Gastroesophageal sphincter (tissue), 4 donors: ENCODE results near the gene KCNE2. TPM values are rescaled to one million over a fixed set of nuclear protein-coding genes. Genes with fewer than 3 reads are reported as not detected.
"Not testable (repeated sequence)": the region's sequence is repeated elsewhere in the genome, so short reads cannot be mapped to it uniquely, and the experiment has no call there.

Source experiments
- ATAC-seq: fragments of 150-250 bp; one replicate; pipeline ENCODE4 v1.9.1; 2016; ENCODE audit warnings: mild to moderate bottlenecking, moderate library complexity
- H3K27ac ChIP-seq, 4 donors: fragments of 200-600 bp; sonication (generic) in 3 of 4; 1 replicate in 3 of 4; 2 replicates in 1 of 4; pipeline ENCODE4 v1.5.1; 2016 to 2019
- H3K27me3 ChIP-seq: fragments of 200-600 bp; sonication (generic); one replicate; pipeline ENCODE4 v1.5.1; 2019
- H3K36me3 ChIP-seq, 2 donors: fragments of 200-600 bp; sonication (generic); one replicate each; pipeline ENCODE4 v1.5.1; 2019; ENCODE audit warnings: control low read depth in 1 of 2
- H3K4me1 ChIP-seq, 3 donors: fragments of 200-600 bp; sonication (generic); 1 replicate in 2 of 3; 2 replicates in 1 of 3; pipeline ENCODE4 v1.5.1; 2016 to 2019; ENCODE audit warnings: control low read depth in 2 of 3
- H3K4me3 ChIP-seq, 2 donors: fragments of 200-600 bp; sonication (generic); one replicate each; pipeline ENCODE4 v1.5.1; 2019; ENCODE audit warnings: mild to moderate bottlenecking in 1 of 2, moderate library complexity in 1 of 2
- H3K9me3 ChIP-seq, 3 donors: fragments of 200-600 bp; sonication (generic); one replicate each; pipeline ENCODE4 v1.5.1; 2017 to 2019; ENCODE audit warnings: control low read depth in 2 of 3
- WGBS, 2 donors: methylation state at CpG; one replicate each; pipeline ENCODE4 v1.1.5; 2018; ENCODE audit warnings: low coverage in 1 of 2; 5-methylcytosine and 5-hydroxymethylcytosine counted together
- total RNA-seq, 4 donors: library from RNA; depleted of rRNA; stranded (reverse); fragments of >200 nt; gene quantifications; one replicate each; pipeline ENCODE4 v1.1.0, GENCODE V29; 2016

The KCNE2 gene
- total RNA-seq, 4 donors from 2014 or later, result 1.5 TPM; not detected in 3

DNA sequence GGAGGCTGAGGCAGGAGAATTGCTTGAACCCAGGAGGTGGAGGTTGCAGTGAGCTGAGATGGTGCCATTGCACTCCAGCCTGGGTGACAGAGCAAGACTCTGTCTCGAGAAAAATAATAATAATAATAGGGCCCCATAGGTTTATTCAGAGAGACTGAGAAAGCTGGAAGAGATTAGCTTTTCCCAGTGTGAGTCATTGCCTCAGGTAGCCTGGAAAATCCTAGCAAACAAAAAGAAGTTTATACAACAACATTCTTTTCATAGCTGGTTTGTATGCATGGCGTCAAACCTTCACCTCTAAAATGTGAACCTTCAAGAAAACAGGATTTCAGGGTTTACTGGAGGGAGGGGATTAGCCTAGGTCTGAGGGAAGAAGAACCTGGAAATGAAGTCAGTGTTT lies 19.3 kb downstream of the KCNE2 start:
- ATAC-seq, result not testable (repeated sequence)

DNA sequence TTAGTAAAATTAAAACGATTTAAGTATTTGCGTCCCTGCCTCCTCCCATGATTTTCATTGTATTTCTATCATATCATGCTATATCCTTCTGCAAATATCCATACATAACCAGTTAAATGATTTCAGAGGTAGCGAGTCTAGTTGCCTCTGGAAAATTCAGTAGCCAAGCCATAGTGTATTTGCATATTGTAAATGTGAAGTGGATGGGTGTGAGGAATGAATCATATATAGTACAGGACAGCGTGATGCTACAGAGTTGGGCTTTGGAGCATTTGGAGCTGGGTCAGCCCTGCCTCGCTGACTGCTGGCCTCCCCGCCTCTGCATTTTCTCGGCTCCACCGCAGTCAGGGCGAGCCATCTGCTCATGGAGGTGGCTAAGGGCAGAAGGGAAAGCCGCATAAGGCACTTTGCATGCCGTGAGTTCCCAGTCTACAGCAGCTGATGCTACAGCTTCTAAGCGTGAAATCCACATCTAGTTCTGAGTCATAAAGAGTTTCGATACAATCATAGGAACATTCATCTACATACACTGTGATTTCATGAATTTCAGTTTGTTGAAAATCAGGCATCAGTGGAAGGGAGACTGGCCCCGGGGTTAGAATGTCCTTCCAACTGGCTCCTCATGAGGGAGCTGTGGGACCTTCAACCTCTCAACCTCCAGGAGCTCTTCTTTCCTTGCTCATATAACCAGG lies 20.1 kb downstream of the KCNE2 start:
- not testable (repeated sequence) for H3K4me1 ChIP-seq, H3K36me3 ChIP-seq, H3K9me3 ChIP-seq, H3K27me3 ChIP-seq, ATAC-seq, H3K4me3 ChIP-seq, H3K27ac ChIP-seq
- WGBS, 2 donors, result no CpG with 5 or more reads among the region's 14 CpGs

More for the DNA sequence above, 19.3 kb downstream of the KCNE2 start:
- not testable (repeated sequence) for H3K27ac ChIP-seq, H3K4me3 ChIP-seq, H3K36me3 ChIP-seq, H3K9me3 ChIP-seq, H3K27me3 ChIP-seq, H3K4me1 ChIP-seq
- WGBS, 2 donors, result no CpG with 5 or more reads among the region's 2 CpGs

DNA sequence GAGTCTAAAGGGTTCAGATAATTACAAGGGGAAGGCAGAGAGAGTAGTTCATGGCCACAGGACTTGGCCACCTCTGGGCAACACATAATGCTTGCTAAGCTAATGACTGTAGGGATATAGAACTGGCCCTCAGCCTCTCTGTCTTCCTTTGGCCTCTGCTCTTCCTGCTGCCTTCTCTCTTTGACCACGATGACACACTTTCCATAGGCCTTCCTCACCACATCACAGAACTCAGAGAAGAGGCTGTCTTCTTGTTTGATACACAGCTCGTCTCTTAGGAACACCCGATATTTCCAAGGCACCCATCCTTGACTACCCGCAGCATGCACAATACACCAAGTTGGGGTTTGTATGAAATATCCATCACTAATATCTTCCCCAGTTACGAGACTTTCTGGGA lies 36.7 kb downstream of the KCNE2 start:
- H3K36me3 ChIP-seq, H3K27ac ChIP-seq, H3K9me3 ChIP-seq, H3K4me3 ChIP-seq, H3K27me3 ChIP-seq, ATAC-seq, H3K4me1 ChIP-seq: not testable (repeated sequence)
- no CpG with 5 or more reads among the region's 5 CpGs for WGBS, 2 donors

DNA sequence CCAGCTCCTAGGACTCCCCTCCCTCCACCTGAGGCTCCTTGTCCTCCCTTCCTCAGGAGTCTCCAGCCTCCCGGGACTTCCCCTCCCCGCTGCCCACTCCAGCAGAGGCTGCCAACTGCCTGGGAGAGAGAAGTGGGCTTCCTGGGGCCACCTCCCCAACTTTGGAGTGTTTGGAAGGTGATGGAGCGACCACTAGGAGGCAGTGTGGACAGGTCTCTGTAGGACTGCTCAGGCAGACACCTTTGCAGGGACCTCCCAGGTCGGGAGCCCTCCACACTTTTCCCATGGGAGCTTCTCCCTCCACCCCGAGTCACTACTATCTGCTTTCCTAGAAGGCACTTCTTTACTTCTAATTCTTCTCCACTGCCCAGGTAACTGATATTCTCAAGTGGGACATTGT lies 40.9 kb downstream of the KCNE2 start:
- H3K4me1 ChIP-seq, ATAC-seq: not testable (repeated sequence)
- WGBS, 2 donors, result no CpG with 5 or more reads among the region's 5 CpGs

DNA sequence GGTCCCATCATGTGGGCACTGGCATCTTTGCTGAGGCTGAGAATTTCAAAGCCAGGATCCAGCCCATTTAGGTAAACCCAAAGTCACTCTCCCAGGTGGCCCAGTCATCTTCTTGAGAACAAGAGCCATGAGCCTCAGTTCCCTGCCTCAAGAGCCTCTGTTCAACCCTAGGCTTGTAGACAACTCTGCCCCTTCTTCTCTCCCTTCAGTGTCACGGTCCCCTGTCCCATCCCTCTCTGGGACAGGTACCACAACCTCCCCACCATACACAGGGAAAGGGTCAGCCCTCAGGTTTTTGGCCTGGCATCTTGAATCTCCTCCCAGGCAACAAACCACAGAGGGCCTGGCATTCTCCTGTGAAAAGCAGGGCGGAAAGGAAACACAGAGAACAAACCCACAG lies 41.9 kb downstream of the KCNE2 start:
- WGBS, 2 donors, result no CpG with 5 or more reads among the region's 2 CpGs

More for the DNA sequence above, 40.9 kb downstream of the KCNE2 start:
- H3K4me3 ChIP-seq, H3K36me3 ChIP-seq, H3K27me3 ChIP-seq, H3K9me3 ChIP-seq, H3K27ac ChIP-seq: not testable (repeated sequence)

DNA sequence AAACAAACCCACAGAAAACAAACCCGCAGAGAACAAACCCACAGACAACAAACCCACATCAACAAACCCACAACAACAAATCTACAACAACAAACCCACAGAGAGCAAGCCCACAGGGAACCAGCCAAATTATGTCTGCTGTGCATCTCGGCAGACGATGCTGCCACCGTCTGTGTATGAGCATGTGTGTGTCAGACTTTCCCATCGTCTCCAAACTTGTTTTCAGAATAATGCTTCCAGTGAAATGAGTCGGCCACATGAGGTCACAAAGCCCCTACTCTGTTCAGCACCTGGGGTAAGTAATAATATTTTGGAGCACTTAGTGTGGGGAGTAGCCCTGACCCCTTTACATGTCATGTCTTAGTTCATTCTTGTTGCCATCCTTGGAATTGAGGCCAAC lies 42.3 kb downstream of the KCNE2 start:
- not testable (repeated sequence) for H3K27ac ChIP-seq, H3K27me3 ChIP-seq, H3K4me3 ChIP-seq, ATAC-seq, H3K9me3 ChIP-seq, H3K36me3 ChIP-seq, H3K4me1 ChIP-seq
- WGBS, 2 donors, result no CpG with 5 or more reads among the region's 6 CpGs

More for the DNA sequence above, 41.9 kb downstream of the KCNE2 start:
- not testable (repeated sequence) for H3K9me3 ChIP-seq, H3K4me1 ChIP-seq, ATAC-seq, H3K4me3 ChIP-seq, H3K27me3 ChIP-seq, H3K36me3 ChIP-seq, H3K27ac ChIP-seq

DNA sequence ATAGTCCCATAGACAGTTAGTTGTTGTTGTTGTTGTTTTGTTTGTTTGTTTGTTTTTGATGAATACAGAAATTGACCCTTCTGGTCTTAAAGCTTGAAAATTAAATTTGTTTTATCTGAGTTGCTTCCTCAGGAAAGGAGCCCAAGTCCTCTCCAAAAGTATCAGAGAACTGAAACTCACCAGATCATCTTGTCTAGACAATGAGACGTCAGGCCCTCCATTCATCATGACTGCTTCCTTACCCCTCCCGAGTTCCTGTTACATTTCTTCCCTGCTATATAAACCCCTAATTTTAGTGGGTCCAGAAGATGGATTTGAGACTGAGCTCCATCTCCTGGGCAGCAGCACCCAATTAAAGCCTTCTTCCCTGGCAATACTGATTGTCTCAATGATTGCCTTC lies 42.9 kb downstream of the KCNE2 start:
- not testable (repeated sequence) for H3K27ac ChIP-seq, H3K36me3 ChIP-seq, ATAC-seq, H3K4me1 ChIP-seq, H3K27me3 ChIP-seq, H3K9me3 ChIP-seq, H3K4me3 ChIP-seq
- no CpG with 5 or more reads among the region's 2 CpGs for WGBS, 2 donors

DNA sequence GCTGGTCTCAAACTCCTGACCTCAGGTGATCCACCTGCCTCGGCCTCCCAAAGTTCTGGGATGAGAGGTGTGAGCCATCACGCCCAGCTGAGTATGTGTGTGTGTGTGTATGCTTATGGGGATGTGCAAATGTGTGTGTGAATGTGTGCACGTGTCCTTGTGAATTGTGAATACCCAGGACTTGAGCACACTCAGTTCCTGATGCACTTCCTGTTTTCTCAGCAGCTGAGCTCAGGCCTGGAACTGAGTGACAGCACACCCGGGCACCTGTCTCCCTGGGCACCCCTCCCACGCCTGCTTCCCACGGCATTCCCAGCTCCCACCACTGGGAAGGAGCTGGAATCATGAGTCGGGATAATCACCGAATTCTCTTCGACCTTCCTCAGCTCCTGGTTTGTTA lies 43.5 kb downstream of the KCNE2 start:
- not testable (repeated sequence) for ATAC-seq, H3K4me1 ChIP-seq, H3K4me3 ChIP-seq, H3K9me3 ChIP-seq, H3K36me3 ChIP-seq, H3K27ac ChIP-seq, H3K27me3 ChIP-seq
- WGBS, 2 donors, result no CpG with 5 or more reads among the region's 9 CpGs

DNA sequence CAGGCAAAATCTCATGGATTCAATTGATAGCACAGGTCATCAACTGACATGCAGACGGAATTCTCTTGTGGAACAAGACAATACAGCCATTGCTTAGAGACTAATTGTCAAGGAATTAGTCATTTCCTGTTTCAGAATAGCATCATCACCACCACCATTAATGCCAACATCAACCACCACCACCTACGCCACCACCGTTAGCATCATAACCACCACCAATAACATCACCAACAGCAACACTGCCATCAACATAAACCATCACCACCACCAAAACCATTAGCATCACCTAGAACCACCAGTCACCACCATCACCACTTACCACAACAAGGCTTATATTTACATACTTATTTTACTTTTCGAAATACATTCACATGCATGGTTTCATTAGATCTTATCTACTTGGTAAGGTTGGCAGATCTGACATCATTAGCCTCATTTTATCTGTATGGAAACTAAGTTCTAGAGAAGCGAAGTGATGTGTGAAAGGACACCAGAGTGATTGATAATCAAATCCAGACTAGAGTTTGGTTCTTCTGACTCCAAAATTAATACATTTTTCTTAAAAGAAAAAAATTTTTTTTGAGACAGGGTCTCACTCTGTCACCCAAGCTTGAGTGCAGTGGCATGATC lies 53.8 kb downstream of the KCNE2 start:
- not testable (repeated sequence) for H3K27ac ChIP-seq, H3K36me3 ChIP-seq, H3K4me3 ChIP-seq, H3K9me3 ChIP-seq, H3K4me1 ChIP-seq, H3K27me3 ChIP-seq, ATAC-seq
- WGBS, 2 donors, result no CpG with 5 or more reads among the region's 5 CpGs

Other genes with a start within 250 kb of the KCNE2 start
- gene SMIM11, start 11.5 kb downstream of the KCNE2 start, total RNA-seq, result 10 to 100 TPM in 1 of 4 donors, 1 to 10 TPM in 3; 6.1 to 16.2 (median 8.0) TPM
- gene SMIM34, start 59.9 kb downstream of the KCNE2 start, total RNA-seq, result not detected
- 1 to 10 TPM in 3 of 4 donors, under 1 TPM in 1; 0.64 to 6.4 (median 3.0) TPM for gene KCNE1, start 148.2 kb downstream of the KCNE2 start, total RNA-seq